Neutrophil (primary cell): ENCODE data around the gene ATG9B.

Experiments
- H3K27ac ChIP-seq: fragments of 200-600 bp; sonication (generic); 2 replicates; pipeline ENCODE4 v1.5.1; 2016; ENCODE audit warnings: mild to moderate bottlenecking, moderate library complexity
- H3K27me3 ChIP-seq: fragments of 200-600 bp; sonication (generic); 2 replicates; pipeline ENCODE4 v1.6.0; 2016; ENCODE audit warnings: mild to moderate bottlenecking
- H3K36me3 ChIP-seq: fragments of 200-600 bp; sonication (generic); 2 replicates; pipeline ENCODE4 v1.5.1; 2017
- H3K4me1 ChIP-seq, 2 experiments: fragments of 200-600 bp in 1 of 2; sonication (generic) in 1 of 2; 1 replicate in 1 of 2; 2 replicates in 1 of 2; pipeline versions ENCODE4 v1.5.1 to v1.6.1; 2013 to 2016; ENCODE audit warnings: low read depth in 1 of 2, low read length in 1 of 2, mild to moderate bottlenecking in 1 of 2, moderate library complexity in 1 of 2; ENCODE audit not compliant: control insufficient read depth in 1 of 2, insufficient read depth in 1 of 2
- H3K4me3 ChIP-seq, 2 experiments: fragments of 200-600 bp in 1 of 2; sonication (generic) in 1 of 2; 1 replicate in 1 of 2; 2 replicates in 1 of 2; pipeline ENCODE4 v1.5.1; 2013 to 2016; ENCODE audit warnings: low read depth in 1 of 2, low read length in 1 of 2, mild to moderate bottlenecking in 1 of 2, moderate library complexity in 1 of 2
- H3K9me3 ChIP-seq: fragments of 200-600 bp; sonication (generic); 2 replicates; pipeline ENCODE4 v1.5.1; 2016
- CTCF ChIP-seq: fragments of 200-600 bp; sonication (generic); IDR thresholded peaks from 2 replicates; pipeline ENCODE4 v1.5.1; 2016; ENCODE audit warnings: antibody characterized with exemption

ATG9B gene

GRCh38 chr7:151017953-151018420 lies 6.3 kb downstream of the ATG9B start:
- Histone ChIP-seq H3K4me1 (peaks cover 20 to 22% of the 10 kb centered on the region in 2 experiments), H3K36me3 (no peaks in the 10 kb centered on the region), H3K4me3 (peak overlapping the region in 1 of 2 experiments; percentile 4), H3K27ac (no peak overlapping the region), H3K9me3 (no peaks in the 10 kb centered on the region), H3K27me3 (peaks cover 100% of the 10 kb centered on the region)
- TF ChIP-seq CTCF = peak; percentile 60

- Histone ChIP-seq H3K4me1 (peaks cover 20 to 22% of the 10 kb centered on the region in 2 experiments), H3K4me3 (no peak overlapping the region), H3K27ac (no peak overlapping the region), H3K9me3 (no peaks in the 10 kb centered on the region), H3K27me3 (peaks cover 100% of the 10 kb centered on the region), H3K36me3 (no peaks in the 10 kb centered on the region)
- no peak for TF ChIP-seq CTCF
These were observed 6.8 kb downstream of the ATG9B start for GRCh38 chr7:151017370-151017952.

- Histone ChIP-seq H3K4me3 (no peak overlapping the region), H3K4me1 (peaks cover 20 to 22% of the 10 kb centered on the region in 2 experiments), H3K36me3 (no peaks in the 10 kb centered on the region), H3K9me3 (no peaks in the 10 kb centered on the region), H3K27me3 (peaks cover 100% of the 10 kb centered on the region), H3K27ac (no peak overlapping the region)
- TF ChIP-seq CTCF = no peak
These were observed 7.4 kb downstream of the ATG9B start for GRCh38 chr7:151016942-151017341.

GRCh38 chr7:151016505-151016904 lies 7.8 kb downstream of the ATG9B start:
- Histone ChIP-seq H3K4me1 (peaks cover 20 to 22% of the 10 kb centered on the region in 2 experiments), H3K9me3 (no peaks in the 10 kb centered on the region), H3K36me3 (no peaks in the 10 kb centered on the region), H3K27ac (no peak overlapping the region), H3K4me3 (no peak overlapping the region), H3K27me3 (peaks cover 100% of the 10 kb centered on the region)
- no peak for TF ChIP-seq CTCF

GRCh38 chr7:151015967-151016366 lies 8.3 kb downstream of the ATG9B start:
- H3K36me3 ChIP-seq = no peaks in the 10 kb centered on the region
- no peak for TF ChIP-seq CTCF
- peaks cover 100% of the 10 kb centered on the region for H3K27me3 ChIP-seq
- H3K9me3 ChIP-seq = no peaks in the 10 kb centered on the region
- H3K4me3 ChIP-seq = no peak overlapping the region
- no peak overlapping the region for H3K27ac ChIP-seq
- H3K4me1 ChIP-seq = peaks cover 20 to 22% of the 10 kb centered on the region in 2 experiments
